ENCODE results near the gene AMPD2. TPM values are rescaled to one million over a fixed set of nuclear protein-coding genes. Genes with fewer than 3 reads are reported as not detected.

The AMPD2 gene
- total and polyA plus RNA-seq, 9 of the 15 experiments (the other 6 are each of a cell fraction or from before 2014, with no cell fraction given), result 2.0 to 77.7 (median 28.2) TPM

DNA sequence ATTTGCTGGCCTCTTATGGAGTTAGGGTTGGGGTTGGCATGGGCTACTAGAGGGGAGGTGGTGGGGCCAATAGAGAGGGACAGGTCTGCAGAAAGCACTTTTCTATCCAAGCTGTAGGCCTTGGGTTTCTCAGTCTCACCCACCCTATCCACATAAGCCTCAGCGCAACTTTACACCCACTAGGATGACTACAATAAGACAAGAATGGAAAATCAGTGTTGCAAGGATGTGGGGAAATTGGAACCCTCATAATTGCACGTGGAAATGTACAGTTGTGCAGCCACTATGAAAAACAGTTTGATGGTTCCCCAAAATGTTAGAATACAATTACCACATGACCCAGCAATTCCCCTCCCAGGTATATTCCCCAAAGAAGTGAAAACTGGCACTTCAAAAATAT lies 22.2 kb downstream of the AMPD2 start:
- Histone ChIP-seq H3K9ac (ENCODE audit: insufficient read depth in 1 of 2, low read depth in 2 of 2, low read length in 2 of 2) (no peak overlapping the region; a peak in 1 of 4 replicates), H3K27ac (ENCODE audit: extremely low read depth, low read depth, low read length) (no peak overlapping the region), H4K20me1 (replicated peaks; ENCODE audit: control insufficient read depth, insufficient read depth, low read length) (no peaks in the 10 kb centered on the region), H2AFZ (ENCODE audit: low read depth, low read length) (no peak overlapping the region), H3K79me2 (ENCODE audit: control insufficient read depth, insufficient read depth, low read length) (no peaks in the 10 kb centered on the region), H3K27me3 (ENCODE audit: control insufficient read depth in 2 of 2, insufficient read depth in 2 of 2, low read length in 2 of 2) (no peaks in the 10 kb centered on the region; a peak in 1 of 5 replicates), H3K36me3 (ENCODE audit: control insufficient read depth, insufficient read depth, low read length) (no peaks in the 10 kb centered on the region), H3K4me3 (no peak overlapping the region), H3K9me1 (ENCODE audit: control insufficient read depth, insufficient read depth, low read length) (no peaks in the 10 kb centered on the region), H3K4me1 (replicated peaks in 1 of 2; ENCODE audit: control insufficient read depth in 2 of 2, insufficient read depth in 2 of 2, low read length in 2 of 2) (peaks cover 26 to 47% of the 10 kb centered on the region in 2 experiments), H3K4me2 (ENCODE audit: insufficient read depth, low read length) (no peak overlapping the region), H3K9me3 (replicated peaks; ENCODE audit: control insufficient read depth, insufficient read depth, low read depth, low read length) (no peaks in the 10 kb centered on the region; the same call in 1 of the 2 replicates)
- ChIA-PET CTCF (ENCODE audit: low intra/inter-chr PET ratio) (interaction anchor here (1.4 to 6.9 kb wide), 3 partner anchors 95 to 135 kb away, joined by 5 to 77 read pairs (median 7); no protein-coding TSS in a partner anchor), POLR2A (interaction anchor here (1.0 to 6.4 kb wide), 6 partner anchors 14 to 133 kb away, joined by 3 to 44 read pairs (median 12); partner anchors contain the start of genes GNAI3 and GSTM4)
- DNase-seq (ENCODE audit: extremely low read depth in 1 of 4, low spot score in 3 of 4) (no peak), ATAC-seq (no peak), FAIRE-seq (no peak)
- WGBS (ENCODE audit: insufficient coverage, low coverage, missing lambda C conversion rate), result 44% methylated on average over 2 of the region's 2 CpGs
- no TSS peak for BruUV-seq (replicated peaks)
- in situ Hi-C loops (cut with MboI), result loop anchor here (5.0 to 10.0 kb wide), 3 partner anchors 130 to 373 kb away; no protein-coding TSS in a partner anchor
- intact Hi-C loops (cut with micrococcal nuclease), result loop anchor here (2.0 to 10.0 kb wide), 4 partner anchors 60 to 473 kb away; partner anchors contain the start of genes AHCYL1 and UBL4B
- TF ChIP-seq ZNF316 (IDR thresholded peaks at IDR 0.05) (no peak), IRF2 (CRISPR knock-in tag; IDR thresholded peaks at IDR 0.05) (no peak), XRCC4 (IDR thresholded peaks at IDR 0.05; ENCODE audit: extremely low read depth, insufficient read depth, insufficient read length) (no peak), ZNF143 (CRISPR knock-in tag; IDR thresholded peaks at IDR 0.05) (no peak), ATF7 (IDR thresholded peaks at IDR 0.05) (no peak), ZNF146 (CRISPR knock-in tag; IDR thresholded peaks at IDR 0.05; ENCODE audit: unreplicated experiment) (no peak), CBX3 (IDR thresholded peaks at IDR 0.05; ENCODE audit: borderline replicate concordance in 1 of 2, low read length in 2 of 2) (no peak)
